Inflammatory macrophage treated with lipopolysaccharide for 1 hour (primary cell): ENCODE results near the gene RPL27.

Source experiments
- DNase-seq, 2 donors: peaks; one replicate each; pipeline ENCODE4 v3.0.0-alpha.2; 2020 to 2022

RPL27 gene

GRCh38 chr17:43021741-43022512, 23.7 kb downstream of the RPL27 start, which contains the start of gene VAT1:
VAT1 (minus strand) TSS chr17:43022385; CDS start chr17:43022322, 63 bp downstream.
- DNase-seq = peak; percentile 68 to 78

- peak; percentile 84 to 88 for DNase-seq
Measured at GRCh38 chr17:43024407-43025289, 26.4 kb downstream of the RPL27 start, which contains the start of gene RND2. RND2 (plus strand) TSS chr17:43025231; CDS start chr17:43025348, 117 bp downstream.

- no peak for DNase-seq
Measured at GRCh38 chr17:43025290-43025657, 27.1 kb downstream of the RPL27 start.

GRCh38 chr17:43025766-43026537, 27.7 kb downstream of the RPL27 start:
- no peak for DNase-seq

- DNase-seq = no peak
Measured at GRCh38 chr17:43026595-43026994, 28.4 kb downstream of the RPL27 start.

- DNase-seq = no peak
Measured at GRCh38 chr17:43027091-43028032, 29.1 kb downstream of the RPL27 start.

GRCh38 chr17:43028221-43028861, 30.1 kb downstream of the RPL27 start:
- no peak for DNase-seq

GRCh38 chr17:43030137-43030767, 32.0 kb downstream of the RPL27 start:
- no peak for DNase-seq

GRCh38 chr17:43031666-43032065, 33.4 kb downstream of the RPL27 start:
- no peak for DNase-seq

- DNase-seq = no peak
Measured at GRCh38 chr17:43033948-43034881, 36.0 kb downstream of the RPL27 start.

- no peak for DNase-seq
Measured at GRCh38 chr17:43034894-43035293, 36.7 kb downstream of the RPL27 start.

GRCh38 chr17:43039646-43040045, 41.4 kb downstream of the RPL27 start:
- DNase-seq = no peak

GRCh38 chr17:43040655-43041054, 42.4 kb downstream of the RPL27 start:
- no peak for DNase-seq

- no peak for DNase-seq
Measured at GRCh38 chr17:43042025-43042628, 43.9 kb downstream of the RPL27 start.

GRCh38 chr17:43043307-43043706, 45.1 kb downstream of the RPL27 start:
- no peak for DNase-seq

GRCh38 chr17:43044024-43044423, 45.8 kb downstream of the RPL27 start:
- DNase-seq = no peak

GRCh38 chr17:43051969-43052368, 53.8 kb downstream of the RPL27 start:
- no peak for DNase-seq
